Raji (cell line): ENCODE data around the gene CFLAR.

Experiments
- POLR2A ChIP-seq: IDR thresholded peaks from 2 replicates; pipeline ENCODE4 v1.6.1; 2011; ENCODE audit warnings: low read depth, low read length, control low read depth; ENCODE audit not compliant: insufficient read depth

Gene CFLAR

DNA sequence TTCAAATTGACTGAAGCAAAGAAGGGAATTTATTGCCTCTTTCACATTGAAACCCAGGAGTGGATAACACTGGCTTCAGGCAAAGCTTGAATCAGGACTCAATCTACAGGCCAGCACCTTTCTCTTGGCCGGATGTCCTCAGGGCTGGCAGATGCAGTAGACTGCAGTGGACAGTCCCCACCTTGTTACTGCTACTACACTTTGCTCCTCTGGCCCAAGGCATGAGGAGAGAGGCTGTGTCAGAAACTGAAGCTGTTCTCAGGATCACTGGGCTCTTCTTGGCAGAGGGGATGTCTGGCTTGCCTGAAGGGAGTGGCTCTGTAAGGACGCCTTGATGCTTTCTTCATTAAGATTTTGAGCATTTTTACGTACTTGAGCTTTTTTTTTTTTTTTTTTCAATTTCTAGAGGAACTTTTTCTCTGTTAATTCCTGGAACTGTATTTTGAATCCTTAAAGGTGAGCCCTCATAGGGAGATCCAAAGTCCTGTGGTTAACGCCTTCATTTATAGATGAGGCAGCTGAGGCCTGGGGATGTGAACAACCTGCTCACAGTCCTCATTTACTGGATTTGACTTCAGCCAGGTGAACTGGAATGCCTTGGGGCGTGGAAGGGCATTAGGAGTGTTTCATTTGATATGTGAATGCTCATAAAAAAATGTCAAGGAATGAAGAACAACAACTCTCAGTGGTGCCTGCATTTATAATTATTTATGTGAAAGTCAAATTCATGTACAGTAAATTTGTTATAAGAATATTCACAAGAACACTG lies 103.5 kb downstream of the CFLAR start:
- TF ChIP-seq POLR2A: no peak

DNA sequence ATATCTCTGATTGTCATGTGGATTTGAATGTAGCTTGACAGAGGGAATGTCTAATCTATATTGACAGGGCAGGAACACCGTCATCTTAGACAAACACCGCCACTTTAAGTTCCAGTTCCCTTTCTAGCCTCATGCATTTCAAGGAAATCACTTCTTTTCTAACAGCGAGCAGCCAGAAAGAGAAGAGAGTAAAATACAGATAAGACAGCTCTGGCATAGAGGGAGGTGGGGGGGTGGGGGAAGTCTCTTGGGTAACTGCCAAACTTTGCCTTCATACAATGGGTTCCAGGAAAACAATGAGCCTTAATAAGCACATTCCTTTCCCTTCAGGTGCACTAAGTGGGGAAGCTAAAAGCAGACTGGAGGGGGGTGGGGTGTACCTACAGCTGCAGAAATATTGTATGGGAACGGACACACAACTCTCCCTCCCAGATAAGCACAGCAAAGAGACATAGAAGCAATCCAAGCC lies 104.2 kb downstream of the CFLAR start:
- TF ChIP-seq POLR2A: no peak

DNA sequence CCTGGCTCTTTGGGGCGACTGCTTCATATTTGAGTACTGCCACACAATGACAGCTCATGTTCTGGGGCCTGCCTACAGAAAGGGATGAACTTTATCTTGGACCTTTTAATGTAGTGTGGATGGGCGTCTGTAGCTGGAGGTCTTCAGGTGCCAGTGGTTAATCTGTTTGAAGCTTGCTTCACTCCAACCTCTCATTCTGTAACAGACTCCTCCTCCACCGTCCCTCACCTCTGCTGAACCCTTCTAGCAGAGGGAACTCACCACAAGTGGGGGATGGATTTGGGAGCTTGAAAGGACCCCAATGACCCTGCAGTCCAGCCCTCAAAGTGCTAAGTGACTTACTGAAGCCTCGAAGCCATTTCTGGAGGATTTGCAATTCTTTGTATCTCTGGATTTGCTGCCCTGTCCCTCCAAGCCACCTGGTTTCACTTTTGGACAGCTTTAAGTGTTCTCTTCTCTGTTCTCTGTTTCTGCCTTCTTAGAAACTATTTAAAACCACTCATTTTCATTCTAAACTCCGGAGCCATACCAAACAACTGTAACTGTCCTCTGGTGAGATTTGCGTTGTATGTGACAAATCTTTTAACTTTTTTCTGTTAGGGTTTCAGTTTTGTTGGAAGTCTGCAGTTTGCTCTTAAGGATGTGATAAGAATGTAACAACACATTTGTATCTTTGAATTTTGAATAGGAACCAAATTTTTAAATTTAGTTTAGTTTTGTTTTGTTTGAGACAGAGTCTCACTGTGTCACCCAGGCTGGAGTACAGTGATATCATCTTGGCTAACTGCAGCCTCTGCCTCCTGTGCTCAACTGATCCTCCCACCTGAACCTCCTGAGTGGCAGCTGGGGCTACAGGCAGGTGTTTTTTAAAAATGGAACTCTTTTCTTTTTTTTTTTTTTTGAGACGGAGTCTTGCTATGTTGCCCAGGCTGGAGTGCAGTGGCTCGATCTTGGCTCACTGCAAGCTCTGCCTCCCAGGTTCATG lies 107.4 kb downstream of the CFLAR start:
- no peak for TF ChIP-seq POLR2A
